ENCODE measurements around the gene PFKL.

- TF ChIP-seq, protein P1, sequence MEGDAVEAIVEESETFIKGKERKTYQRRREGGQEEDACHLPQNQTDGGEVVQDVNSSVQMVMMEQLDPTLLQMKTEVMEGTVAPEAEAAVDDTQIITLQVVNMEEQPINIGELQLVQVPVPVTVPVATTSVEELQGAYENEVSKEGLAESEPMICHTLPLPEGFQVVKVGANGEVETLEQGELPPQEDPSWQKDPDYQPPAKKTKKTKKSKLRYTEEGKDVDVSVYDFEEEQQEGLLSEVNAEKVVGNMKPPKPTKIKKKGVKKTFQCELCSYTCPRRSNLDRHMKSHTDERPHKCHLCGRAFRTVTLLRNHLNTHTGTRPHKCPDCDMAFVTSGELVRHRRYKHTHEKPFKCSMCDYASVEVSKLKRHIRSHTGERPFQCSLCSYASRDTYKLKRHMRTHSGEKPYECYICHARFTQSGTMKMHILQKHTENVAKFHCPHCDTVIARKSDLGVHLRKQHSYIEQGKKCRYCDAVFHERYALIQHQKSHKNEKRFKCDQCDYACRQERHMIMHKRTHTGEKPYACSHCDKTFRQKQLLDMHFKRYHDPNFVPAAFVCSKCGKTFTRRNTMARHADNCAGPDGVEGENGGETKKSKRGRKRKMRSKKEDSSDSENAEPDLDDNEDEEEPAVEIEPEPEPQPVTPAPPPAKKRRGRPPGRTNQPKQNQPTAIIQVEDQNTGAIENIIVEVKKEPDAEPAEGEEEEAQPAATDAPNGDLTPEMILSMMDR (IDR thresholded peaks at IDR 0.05; ENCODE audit: low read length), result no peak
- TF ChIP-seq EZH2 (optimal IDR thresholded peaks at IDR 0.05; ENCODE audit: low read depth, low read length) (no peak), EZH2phosphoT487 (IDR thresholded peaks at IDR 0.05; ENCODE audit: low read length) (no peak)
These were observed 2.9 kb upstream of the PFKL start for GRCh38 chr21:44296916-44297315.

Measured in MM.1S (cell line).